HG03066 (cell line): ENCODE data around the gene OPCML.

ENCODE experiments used
- ATAC-seq: cut with Tn5 transposase; IDR thresholded peaks from one replicate; pipeline ENCODE4 v1.9.1; 2021; ENCODE audit warnings: low read depth; ENCODE audit not compliant: unreplicated experiment

OPCML gene

DNA sequence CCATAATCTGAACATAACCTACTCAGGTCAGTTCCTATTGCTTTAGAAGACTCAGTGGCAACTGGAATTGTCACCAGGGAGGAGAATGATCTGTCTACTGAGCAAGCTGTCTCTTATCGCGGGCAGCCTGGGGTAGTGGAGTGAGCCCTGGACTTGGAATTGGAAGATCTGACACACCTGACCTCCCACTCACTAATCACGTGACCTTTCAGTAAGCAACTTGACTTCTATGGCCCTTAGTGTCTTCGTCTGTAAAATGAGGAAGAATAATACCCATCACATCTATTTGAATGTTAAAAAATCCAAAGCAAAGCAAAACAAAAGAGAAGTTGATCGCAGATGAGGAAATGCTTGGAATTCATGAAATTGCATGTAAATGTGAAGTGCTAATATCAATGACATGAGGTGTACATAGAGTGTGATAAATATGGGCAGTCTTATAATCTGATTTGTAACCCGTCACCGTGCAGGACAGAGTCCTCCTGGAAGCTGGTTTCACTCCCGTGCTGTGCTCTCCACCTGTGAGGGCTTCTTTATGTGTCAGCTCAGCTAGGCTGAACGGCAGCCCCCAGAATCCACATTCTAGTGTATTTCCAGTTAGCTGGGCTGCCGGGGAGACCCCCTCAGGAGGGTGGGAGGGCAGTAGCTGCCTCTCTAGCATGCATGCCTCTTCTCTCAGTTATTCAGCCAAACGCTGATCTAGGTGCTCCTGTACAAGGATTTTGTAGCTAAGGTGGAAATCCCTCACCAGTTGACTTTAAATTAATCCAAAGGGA is 482.9 kb downstream of the OPCML start:
- no peak for ATAC-seq

DNA sequence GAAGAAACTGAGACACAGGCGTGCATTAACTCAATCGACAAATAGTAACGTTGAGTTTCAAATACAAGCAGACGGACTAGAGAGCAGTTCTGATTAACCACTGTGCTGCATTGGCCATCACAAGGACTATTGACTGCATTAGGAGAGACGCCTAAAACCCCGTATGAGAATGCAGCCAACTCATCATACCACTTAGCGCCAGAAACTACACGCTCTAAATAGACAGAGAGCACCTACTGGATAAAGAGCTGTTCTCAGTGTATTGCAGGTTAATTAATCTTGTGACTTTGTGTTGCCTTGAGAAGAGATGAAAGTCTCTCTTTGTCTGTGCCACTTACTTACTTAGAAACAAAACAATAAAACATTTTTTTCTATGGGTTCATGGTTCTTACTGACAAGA is 484.0 kb downstream of the OPCML start:
- no peak for ATAC-seq

DNA sequence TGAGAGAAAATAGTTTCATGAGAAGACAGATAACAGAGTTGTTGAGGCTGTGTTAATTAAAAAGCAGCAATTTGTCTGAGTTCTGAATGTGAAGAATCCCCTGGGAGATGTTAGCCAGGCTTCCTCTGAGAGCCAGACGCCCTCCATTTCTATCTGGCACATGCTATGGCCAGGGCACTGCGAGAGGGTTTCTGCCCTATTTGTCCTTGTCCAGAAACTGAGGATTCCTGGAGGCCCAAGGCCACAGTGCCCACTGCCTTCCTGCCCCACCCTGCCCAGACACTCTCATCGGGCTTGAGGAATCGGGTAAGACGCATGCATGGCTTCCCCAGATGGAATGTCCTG is 484.6 kb downstream of the OPCML start:
- ATAC-seq = no peak

DNA sequence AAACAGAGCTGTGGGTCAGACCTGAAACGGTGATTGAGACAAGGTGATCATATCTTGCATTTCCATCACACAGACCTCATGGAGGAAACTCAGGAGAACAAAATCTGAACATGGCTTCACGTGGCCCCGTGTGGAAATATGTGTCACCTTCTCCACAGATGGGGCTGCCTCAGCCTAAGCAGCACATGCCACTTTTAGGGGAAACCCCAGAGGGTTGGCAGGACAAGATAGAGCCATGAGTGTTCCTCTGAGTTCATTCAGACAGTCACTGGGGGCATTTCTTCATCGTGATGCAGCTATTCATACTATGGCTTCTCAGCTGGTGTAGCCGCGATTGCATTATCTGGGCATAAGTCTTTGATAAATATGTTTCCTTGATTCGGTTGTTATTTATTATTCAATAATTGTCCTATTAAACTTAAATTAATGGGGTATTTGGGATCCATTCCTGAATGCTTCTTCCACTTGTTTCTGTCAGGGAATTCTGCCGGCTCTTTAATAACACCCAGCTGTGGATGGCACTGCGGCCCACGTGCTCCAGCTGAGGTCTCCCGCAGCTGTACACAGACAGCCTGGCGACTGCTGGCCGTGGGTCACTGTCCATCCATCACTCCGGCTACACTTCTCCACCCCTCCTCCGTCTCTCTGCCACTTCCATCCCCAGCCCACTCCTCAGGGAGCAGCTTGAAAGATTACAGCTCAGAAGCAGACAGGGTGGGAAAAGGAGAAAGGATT is 485.1 kb downstream of the OPCML start:
- ATAC-seq = no peak

DNA sequence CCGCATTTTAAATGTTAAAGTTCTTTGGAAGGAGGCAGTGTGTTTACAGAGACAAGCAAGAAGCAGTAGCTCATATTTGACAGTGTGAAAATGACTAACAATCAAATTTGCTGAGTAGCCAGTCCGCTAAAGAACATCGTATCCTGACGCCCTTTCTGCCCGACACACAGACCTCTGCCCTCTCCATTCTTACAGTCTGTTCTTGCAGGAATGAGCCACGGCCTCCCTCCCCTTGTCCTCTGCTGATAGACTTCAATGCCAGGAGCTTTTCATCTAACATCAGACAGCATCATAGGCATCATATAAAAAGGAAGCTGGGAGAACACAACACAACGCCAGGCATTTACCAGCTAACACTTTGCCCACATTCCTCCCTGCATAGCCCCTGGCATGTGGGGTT is 486.0 kb downstream of the OPCML start:
- no peak for ATAC-seq

DNA sequence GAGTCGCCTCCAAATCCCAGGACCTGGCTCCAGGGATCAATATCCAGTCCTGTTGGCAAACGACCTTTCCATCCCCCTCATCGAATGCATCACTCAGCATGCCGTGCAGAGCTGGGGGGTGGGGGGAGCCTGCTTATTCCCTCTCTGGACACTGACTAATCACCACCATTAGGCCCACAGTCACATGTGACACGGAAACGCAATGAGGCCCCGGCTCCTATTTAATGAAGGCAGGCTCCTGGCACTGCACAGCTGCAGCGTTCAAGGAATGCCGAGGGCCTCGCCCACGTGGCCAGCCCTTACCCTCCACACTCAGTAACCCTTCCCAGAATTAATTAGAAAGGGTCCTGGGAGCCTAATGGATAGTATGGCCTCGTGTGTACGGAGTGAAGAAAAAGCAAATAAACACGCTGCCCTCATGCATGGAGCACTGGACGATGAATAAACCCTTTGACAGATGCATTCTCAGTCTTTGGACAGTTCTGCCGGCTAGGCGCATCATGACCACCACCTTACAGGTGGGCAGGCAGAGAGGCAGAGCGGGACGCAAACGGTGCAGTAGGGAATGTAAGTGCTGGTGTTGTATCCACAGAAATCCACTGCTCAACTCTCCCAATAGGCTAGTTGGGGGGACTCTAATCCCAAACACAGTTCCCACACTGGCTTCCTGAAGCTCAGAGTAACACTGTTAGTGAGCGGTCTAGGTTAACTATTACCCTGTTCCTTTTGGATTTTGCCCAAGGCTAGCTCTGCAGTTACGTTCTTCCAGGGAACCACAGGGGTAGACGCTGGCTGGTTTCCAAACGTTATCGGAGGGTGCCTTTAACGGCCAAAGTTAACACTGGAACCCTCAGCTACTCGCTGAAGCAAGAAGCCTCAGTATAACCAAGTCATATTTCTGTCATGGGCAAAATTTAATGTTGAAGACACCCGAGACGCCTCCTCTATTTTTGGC is 490.1 kb downstream of the OPCML start:
- ATAC-seq = no peak

DNA sequence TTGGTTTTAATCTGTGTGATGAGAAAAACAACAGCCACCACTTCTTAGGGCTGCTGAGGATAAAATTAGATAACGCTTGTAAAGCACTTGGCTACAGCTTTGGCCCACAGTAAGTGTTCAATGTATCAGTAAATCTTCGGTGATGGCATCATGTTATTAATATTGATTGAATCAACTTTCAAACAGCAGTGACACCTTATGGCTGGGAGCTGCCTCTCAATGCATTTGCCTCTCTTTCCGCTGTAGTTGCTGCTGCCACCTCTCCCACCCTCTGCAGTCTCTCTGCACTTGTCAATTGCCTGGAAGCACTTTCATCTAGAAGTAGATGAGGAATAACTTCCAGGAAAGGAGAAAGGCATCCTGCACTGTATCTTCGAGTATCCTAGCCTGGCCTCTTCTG is 491.1 kb downstream of the OPCML start:
- no peak for ATAC-seq

DNA sequence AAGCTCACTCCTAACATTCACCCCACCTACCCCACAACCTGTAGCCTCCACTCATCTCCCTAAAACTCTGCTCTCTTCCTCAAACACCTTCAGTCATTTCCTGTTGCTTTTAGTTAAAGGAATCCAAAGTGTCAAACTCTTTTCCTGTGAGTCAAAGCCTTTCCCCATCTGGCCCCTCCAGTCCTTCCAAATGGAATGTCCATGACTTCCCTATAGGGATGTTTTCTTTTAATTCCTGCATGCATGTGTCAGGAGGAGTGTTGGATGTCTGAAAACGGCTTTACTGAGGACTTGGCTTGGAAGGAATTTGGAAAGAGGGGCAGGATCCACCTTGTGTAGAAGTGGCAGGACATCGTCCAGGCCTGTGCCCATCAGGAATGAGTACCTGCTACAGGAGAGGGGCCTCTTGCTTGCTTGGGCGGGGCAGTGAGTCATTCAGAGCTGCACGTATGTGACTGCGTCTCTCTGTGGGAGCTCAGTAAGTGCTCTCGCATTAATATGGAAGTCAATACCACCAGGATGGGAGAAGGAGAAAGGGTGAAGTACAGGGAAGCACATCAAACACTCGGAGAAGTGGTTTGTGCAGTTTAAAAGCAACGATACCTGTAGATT is 491.9 kb downstream of the OPCML start:
- no peak for ATAC-seq

DNA sequence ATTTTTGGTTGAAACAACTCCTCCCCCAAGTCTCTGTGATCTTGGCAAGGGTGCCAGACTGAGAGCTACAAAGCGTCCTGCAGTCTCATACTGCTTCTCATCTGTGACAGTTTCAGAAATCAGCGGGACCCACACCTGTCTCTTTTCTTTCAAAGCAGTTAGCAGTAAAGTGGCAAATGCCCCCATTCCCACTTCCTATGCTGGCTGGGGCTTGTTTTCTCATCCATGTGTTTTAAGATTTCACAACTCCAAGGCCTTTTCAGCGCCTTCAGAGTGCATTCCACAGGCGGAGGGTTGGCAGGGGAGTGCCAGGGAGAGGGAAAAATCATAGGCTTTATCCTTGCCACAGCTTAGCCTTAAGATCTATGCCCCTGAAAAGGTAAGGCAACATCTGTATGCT is 493.5 kb downstream of the OPCML start:
- ATAC-seq = no peak

DNA sequence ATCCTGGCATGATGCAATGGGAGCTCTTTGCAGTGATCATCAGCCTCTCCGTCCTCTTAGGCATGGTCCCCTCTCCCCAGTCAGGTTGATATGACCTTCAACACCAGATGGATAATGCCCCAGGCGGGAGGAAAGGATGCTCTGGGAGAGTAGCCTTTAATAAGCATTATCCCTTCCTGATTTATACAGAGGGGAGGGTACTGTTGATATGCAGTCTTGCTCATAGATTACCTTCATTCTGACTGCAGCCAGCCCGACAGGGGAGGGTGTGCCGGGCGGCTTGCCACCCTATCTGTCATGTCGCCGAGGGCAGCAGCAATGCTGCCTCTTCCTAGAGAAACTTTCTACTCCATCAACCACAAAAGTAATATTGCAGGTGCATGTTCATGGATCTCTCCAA is 497.4 kb downstream of the OPCML start:
- ATAC-seq = no peak

DNA sequence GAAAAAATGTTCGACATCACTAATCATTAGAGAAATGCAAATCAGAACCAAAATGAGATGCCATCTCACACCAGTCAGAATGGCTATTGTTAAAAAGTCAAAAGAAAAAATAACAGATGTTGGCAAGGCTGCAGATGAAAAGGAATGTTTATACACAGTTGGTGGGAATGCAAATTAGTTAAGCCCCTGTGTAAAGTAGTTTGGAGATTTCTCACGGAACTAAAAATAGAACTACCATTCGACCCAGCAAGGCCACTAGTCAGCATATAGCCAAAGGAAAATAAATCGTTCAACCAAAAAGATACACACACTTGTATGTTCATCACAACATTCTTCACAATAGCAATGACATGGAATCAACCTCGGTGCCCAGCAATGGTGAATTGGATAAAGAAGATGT is 503.2 kb downstream of the OPCML start:
- no peak for ATAC-seq

DNA sequence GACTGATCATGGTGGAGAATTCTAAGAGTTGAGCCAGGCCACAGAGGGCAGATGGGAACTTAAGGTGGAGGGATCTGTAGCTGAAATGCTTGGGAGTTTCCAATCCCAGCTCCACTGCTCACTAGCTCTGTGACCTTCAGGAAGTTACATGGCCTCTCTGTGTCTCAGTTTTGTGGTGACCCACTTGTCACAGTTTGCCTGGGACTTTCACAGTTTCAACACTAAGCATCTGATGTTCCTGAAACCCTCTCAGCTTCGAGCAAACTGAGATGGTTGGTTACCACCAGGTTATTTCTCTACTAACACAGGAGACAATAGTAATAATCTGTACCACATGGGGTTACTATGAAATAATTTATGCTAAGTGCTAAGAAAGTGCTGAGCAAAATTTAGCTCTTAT is 505.3 kb downstream of the OPCML start:
- ATAC-seq = no peak

DNA sequence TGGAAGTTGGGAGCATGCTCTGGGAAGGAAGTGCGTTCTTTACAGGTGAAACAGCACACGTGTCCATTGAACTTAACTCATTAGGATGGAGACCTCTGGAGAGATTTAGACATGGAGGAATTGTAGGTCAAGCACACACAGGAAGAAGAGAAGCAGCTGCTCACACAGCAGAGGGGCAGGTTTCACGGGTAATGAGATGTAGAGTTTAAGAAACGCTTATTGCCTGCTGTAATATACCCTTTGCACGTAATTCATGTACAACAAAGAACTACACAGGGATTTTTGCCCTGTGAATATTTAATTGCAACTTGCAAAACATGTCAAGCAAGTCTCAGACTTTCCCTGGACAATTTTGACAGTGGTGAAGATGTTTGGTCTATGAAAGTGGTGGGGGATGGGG is 508.0 kb downstream of the OPCML start:
- no peak for ATAC-seq

DNA sequence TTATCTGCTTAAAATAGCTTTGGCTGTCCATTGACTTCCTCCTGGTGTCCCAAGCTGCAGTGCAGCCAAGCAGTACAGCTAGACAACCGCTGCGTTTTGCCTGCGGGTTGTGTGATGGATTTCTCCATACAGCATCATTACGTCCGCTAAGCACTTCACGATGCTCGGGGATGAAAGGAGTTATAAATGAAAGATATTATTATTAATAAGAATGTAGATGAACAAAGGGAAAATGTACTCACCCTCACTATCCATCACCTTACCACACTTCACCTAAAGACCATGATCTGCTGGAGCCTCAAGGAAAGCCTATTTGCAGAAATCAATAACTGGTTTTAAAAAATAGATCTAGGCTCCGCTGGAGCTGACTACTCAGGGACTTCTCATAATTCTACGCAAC is 509.1 kb downstream of the OPCML start:
- no peak for ATAC-seq

DNA sequence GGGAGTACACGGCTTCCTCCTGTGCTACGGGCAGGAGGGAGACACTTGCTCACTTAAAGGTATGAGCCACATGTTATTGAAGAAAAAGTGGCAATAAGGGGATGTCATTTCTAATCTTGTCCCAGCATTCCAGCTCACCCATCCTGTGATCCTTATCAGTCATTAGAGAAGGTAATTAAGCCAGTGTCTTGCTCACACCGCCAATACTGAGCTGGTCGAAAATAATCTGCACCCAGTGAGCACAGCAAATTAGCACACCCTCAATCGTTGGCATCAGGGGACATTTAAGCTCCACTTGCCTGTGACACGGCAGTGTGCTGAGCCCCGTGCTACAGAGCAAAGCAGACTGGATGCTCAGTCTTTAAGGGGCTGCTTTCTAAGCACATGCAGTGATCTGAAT is 510.7 kb downstream of the OPCML start:
- no peak for ATAC-seq

DNA sequence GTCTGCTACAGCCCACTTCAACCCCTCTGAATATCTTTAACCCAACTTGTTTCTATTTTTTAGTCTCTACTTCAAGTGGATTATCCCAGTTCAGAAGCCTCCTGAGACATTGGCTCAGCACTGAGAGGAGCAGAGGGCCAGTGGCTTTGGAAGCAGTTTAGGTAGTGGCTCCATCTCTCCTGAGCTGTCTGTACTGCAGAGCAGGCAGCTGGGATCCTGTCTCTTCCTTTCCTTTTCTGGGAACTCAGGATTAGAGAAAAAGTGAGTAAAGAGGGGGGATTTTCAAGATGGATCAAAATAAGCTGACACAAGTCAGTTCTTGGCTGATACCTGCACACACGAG is 512.0 kb downstream of the OPCML start:
- no peak for ATAC-seq

DNA sequence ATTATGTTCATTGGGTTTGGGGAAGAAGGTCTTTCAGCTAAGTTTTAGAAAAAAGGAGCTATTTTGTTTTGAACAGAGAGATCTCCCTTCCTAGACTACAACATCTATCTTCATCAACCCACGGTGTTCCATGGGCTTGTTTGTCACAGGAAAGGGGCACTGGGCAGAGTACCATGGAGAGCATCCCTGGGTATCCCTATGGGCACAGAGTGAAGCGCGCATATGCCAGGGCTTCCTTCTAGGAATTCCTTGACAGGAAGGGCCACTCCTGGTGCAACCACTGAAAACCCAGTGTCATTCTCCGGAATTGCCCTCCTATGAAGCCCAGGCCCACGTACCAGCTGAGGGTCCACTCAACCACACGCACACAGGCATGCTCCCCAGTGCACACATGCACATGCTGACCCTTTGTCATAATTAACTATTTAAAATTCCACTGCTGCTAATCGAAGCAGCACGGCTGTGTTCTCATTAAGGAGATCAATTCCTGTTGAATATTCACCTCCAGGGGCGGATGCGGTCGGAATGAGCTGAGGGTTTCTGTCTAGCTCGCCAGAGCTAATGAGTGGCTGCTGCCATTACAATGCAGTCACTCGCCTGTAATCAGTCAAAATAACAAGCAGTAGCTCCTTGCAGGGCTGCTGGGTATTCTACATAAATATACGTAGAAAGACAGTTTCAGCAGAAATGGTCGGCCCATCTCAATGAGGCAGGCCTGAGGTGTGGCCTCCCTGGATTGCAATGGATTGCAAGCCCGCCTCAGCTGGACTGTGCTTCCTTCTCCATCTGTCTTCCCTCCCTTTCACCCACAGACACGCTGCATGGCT is 512.5 kb downstream of the OPCML start:
- ATAC-seq = no peak

DNA sequence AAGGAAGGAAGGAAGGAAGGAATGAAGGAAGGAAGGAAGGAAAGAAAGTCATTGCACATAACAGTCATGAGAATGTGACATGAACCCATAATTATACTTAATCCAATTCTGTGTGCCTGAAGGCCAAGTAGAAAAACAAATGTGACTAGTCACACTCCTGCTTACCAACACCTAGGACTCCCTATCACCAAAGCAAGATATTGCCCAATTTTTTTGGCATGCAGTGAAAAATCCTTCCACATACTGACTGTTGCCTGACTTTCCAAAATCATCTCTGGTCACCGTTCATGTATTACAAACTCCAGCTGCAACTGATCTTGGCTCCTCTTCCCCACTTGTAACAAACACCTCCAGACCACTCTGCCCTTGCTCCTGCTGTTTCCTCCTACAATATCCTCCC is 516.8 kb downstream of the OPCML start:
- no peak for ATAC-seq

DNA sequence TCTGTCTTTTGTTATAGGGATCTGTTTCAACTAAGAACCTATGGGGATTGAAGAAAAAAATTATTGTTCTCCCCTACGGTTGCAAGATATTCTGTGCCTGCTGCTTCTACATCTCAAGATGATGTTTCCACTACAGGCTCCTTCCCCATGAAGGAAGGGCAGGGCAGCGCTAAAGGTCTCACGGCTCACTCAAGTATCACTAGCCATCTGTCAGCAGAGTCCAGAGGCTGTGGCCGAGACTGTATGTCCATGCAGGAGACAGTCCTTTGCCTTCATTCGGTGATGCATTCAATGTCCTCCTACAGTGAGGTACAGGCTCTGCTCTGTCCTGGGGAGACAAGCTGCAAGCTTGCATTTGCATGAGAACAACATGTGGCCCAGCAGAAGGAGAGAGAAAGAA is 518.0 kb downstream of the OPCML start:
- ATAC-seq = no peak

DNA sequence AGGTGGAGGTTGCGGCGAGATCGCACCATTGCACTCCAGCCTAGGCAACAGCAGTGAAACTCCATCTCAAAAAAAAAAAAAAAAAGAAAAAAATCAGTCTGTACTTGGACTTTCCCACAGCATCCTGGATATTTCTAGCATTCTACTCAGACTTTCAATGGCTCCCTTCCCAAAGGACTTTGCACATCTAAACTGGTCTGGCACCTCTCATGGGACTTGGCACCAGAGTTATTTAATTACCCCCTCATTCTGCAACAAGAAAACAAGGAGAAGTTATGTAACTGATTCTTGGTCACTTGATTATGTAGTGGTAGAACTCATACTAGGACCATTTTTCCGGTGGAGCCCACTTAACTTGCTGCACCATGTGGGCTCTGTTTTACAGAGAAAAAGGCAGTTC is 519.5 kb downstream of the OPCML start:
- no peak for ATAC-seq
